Caco-2 (cell line): Measurements from ENCODE around the gene PCDHGA8. TPM values are rescaled to one million over a fixed set of nuclear protein-coding genes. Genes with fewer than 3 reads are reported as not detected.
A peak's percentile ranks its signal among the peaks of the same experiment; 100 is the strongest.
"Not testable (repeated sequence)": the region's sequence is repeated elsewhere in the genome, so short reads cannot be mapped to it uniquely, and the experiment has no call there.

Experiments used
- BruUV-seq: library from RNA; stranded (reverse); fragments of 400-500 nt; replicated peaks from 2 replicates; lab custom pipeline; 2021; lab: Mats Ljungman, UMichigan
- CTCF ChIA-PET: fragments of 300-600 bp; sonication (Branson Sonifier 250); formaldehyde crosslinking; loops from one replicate; lab custom pipeline; 2022; ENCODE audit warnings: antibody characterized with exemption; lab: Charles Lee
- POLR2A ChIA-PET: fragments of 300-600 bp; sonication (Branson Sonifier 250); formaldehyde crosslinking; loops from one replicate; lab custom pipeline; 2022; ENCODE audit warnings: antibody characterized with exemption; lab: Charles Lee
- DNase-seq, 2 experiments: peaks; one replicate each; pipeline versions ENCODE4 v3.0.0 to v3.0.0-alpha.2; 2020 to 2022
- H3K27me3 ChIP-seq: replicated peaks from 2 replicates; pipeline ENCODE4 v1.6.0; 2011; ENCODE audit warnings: low read length; ENCODE audit not compliant: control insufficient read depth, insufficient read depth
- H3K36me3 ChIP-seq: 2 replicates; pipeline ENCODE4 v1.5.1; 2011; ENCODE audit warnings: low read length; ENCODE audit not compliant: control insufficient read depth, insufficient read depth
- H3K4me1 ChIP-seq: fragments of 250-450 bp; sonication (Bioruptor Pico); 2 replicates; pipeline ENCODE4 v1.5.1; 2020; ENCODE audit warnings: mild to moderate bottlenecking
- H3K4me3 ChIP-seq: 2 replicates; pipeline ENCODE4 v1.5.1; 2011; ENCODE audit warnings: low read depth, mild to moderate bottlenecking, control low read depth, low read length
- H3K9me3 ChIP-seq: fragments of 250-450 bp; sonication (Bioruptor Pico); 2 replicates; pipeline ENCODE4 v1.5.1; 2020; ENCODE audit warnings: mild to moderate bottlenecking, moderate library complexity
- H3K27ac Mint-ChIP-seq: one replicate; pipeline ENCODE4 v1.8.0; 2022; ENCODE audit warnings: mixed read lengths; ENCODE audit not compliant: unreplicated experiment
- H3K27me3 Mint-ChIP-seq: one replicate; pipeline ENCODE4 v1.8.0; 2022; ENCODE audit warnings: mixed read lengths; ENCODE audit not compliant: insufficient read depth, unreplicated experiment
- H3K36me3 Mint-ChIP-seq: one replicate; pipeline ENCODE4 v1.8.0; 2022; ENCODE audit warnings: mild to moderate bottlenecking, mixed read lengths; ENCODE audit not compliant: insufficient read depth, unreplicated experiment
- H3K4me1 Mint-ChIP-seq: one replicate; pipeline ENCODE4 v1.8.0; 2022; ENCODE audit warnings: low read depth, mixed read lengths; ENCODE audit not compliant: unreplicated experiment
- H3K4me3 Mint-ChIP-seq: one replicate; pipeline ENCODE4 v1.8.0; 2022; ENCODE audit warnings: mild to moderate bottlenecking, moderate library complexity, mixed read lengths; ENCODE audit not compliant: unreplicated experiment
- H3K9me3 Mint-ChIP-seq: one replicate; pipeline ENCODE4 v1.8.0; 2022; ENCODE audit warnings: mixed read lengths; ENCODE audit not compliant: unreplicated experiment
- CTCF ChIP-seq, 2 experiments: fragments of 200-600 bp in 1 of 2; IDR thresholded peaks; 1 replicate in 1 of 2; 2 replicates in 1 of 2; pipeline versions ENCODE4 v1.5.1 to v1.8.0; 2011 to 2022; ENCODE audit warnings: antibody characterized with exemption in 1 of 2, control low read depth in 1 of 2, inconsistent platforms in 1 of 2, low read depth in 1 of 2, low read length in 1 of 2, mild to moderate bottlenecking in 1 of 2, moderate library complexity in 1 of 2; ENCODE audit not compliant: insufficient read depth in 1 of 2, severe bottlenecking in 1 of 2, unreplicated experiment in 1 of 2
- intact Hi-C: fragments of 100-400 bp; cut with micrococcal nuclease; formaldehyde crosslinking; loops from one replicate; pipeline ENCODE4 v1.10.0; 2022; ENCODE audit not compliant: unreplicated experiment
- total RNA-seq: library from RNA; stranded (reverse); gene quantifications from 2 replicates; pipeline ENCODE4 v1.2.3, GENCODE V29; 2022

PCDHGA8 gene
- total RNA-seq, 1 experiment from 2014 or later = 0.18 TPM

- H3K9me3 Mint-ChIP-seq = peaks cover 11% of the 10 kb centered on the region
- not testable (repeated sequence) for H3K4me1 ChIP-seq, BruUV-seq, H3K36me3 Mint-ChIP-seq, H3K36me3 ChIP-seq, H3K27me3 Mint-ChIP-seq, H3K27ac Mint-ChIP-seq, H3K27me3 ChIP-seq, H3K4me1 Mint-ChIP-seq
- POLR2A ChIA-PET = interaction anchor here (1.3 kb wide), 1 partner anchor 167 kb away, joined by 3 read pairs; no protein-coding TSS in a partner anchor
- CTCF ChIA-PET = interaction anchor here (0.6 to 2.1 kb wide), 10 partner anchors 9 to 175 kb away, joined by 3 to 17 read pairs (median 5); partner anchors contain the start of genes PCDHB14, PCDHGB1 and PCDHGB3
- DNase-seq = peak; percentile 60 to 70
- Histone ChIP-seq H3K9me3 (peaks cover 17% of the 10 kb centered on the region), H3K4me3 (peak within 1 kb of the TSS; percentile 47)
- TF ChIP-seq CTCF (IDR thresholded peaks at IDR 0.05; ENCODE audit: insufficient read depth in 1 of 2, low read depth in 1 of 2, low read length in 1 of 2, severe bottlenecking in 1 of 2, unreplicated experiment in 1 of 2) = peak; percentile 58 to 66
- intact Hi-C loops = loop anchor here (1.0 kb wide), 1 partner anchor 159 kb away; no protein-coding TSS in a partner anchor
- H3K4me3 Mint-ChIP-seq = peak within 1 kb of the TSS; percentile 69
These were observed 5.5 kb downstream of the PCDHGA8 start, which contains the start of gene PCDHGB5 for GRCh38 chr5:141397756-141398551. TSS of gene PCDHGB5 (plus strand) at chr5:141397947. CDS start at chr5:141398128, 181 bp downstream.

- no peaks in the 10 kb centered on the region for H3K36me3 ChIP-seq
- no peaks in the 10 kb centered on the region for H3K27me3 ChIP-seq
- Mint-ChIP-seq H3K9me3 (peaks cover 11% of the 10 kb centered on the region), H3K4me3 (peak overlapping the region; percentile 28), H3K27me3 (no peaks in the 10 kb centered on the region), H3K36me3 (peaks cover 14% of the 10 kb centered on the region), H3K4me1 (no peaks in the 10 kb centered on the region), H3K27ac (no peak overlapping the region)
- no peak overlapping the region for H3K4me3 ChIP-seq
- TF ChIP-seq CTCF (IDR thresholded peaks at IDR 0.05; ENCODE audit: insufficient read depth in 1 of 2, low read depth in 1 of 2, low read length in 1 of 2, severe bottlenecking in 1 of 2, unreplicated experiment in 1 of 2) = no peak
- intact Hi-C loops = no loop called here
- peaks cover 17% of the 10 kb centered on the region for H3K9me3 ChIP-seq
- CTCF ChIA-PET = interaction anchor here (0.6 to 2.1 kb wide), 3 partner anchors 126 to 165 kb away, joined by 4 to 9 read pairs (median 6); no protein-coding TSS in a partner anchor
- TSS peak; percentile 45 for BruUV-seq
- no peak for DNase-seq
- no peaks in the 10 kb centered on the region for H3K4me1 ChIP-seq
- POLR2A ChIA-PET = no interaction called here
These were observed 6.2 kb downstream of the PCDHGA8 start for GRCh38 chr5:141398608-141399007.

- intact Hi-C loops = no loop called here
- H3K4me3 ChIP-seq = no peak overlapping the region
- POLR2A ChIA-PET = no interaction called here
- no peaks in the 10 kb centered on the region for H3K36me3 ChIP-seq
- H3K27ac Mint-ChIP-seq = no peak overlapping the region
- no peaks in the 10 kb centered on the region for H3K4me1 ChIP-seq
- no peak for TF ChIP-seq CTCF (IDR thresholded peaks at IDR 0.05; ENCODE audit: insufficient read depth in 1 of 2, low read depth in 1 of 2, low read length in 1 of 2, severe bottlenecking in 1 of 2, unreplicated experiment in 1 of 2)
- BruUV-seq = no TSS peak
- peak overlapping the region; percentile 51 for H3K4me3 Mint-ChIP-seq
- peaks cover 11% of the 10 kb centered on the region for H3K9me3 Mint-ChIP-seq
- no peak for DNase-seq
- no peaks in the 10 kb centered on the region for H3K4me1 Mint-ChIP-seq
- no peaks in the 10 kb centered on the region for H3K27me3 Mint-ChIP-seq
- no peaks in the 10 kb centered on the region for H3K27me3 ChIP-seq
- peaks cover 17% of the 10 kb centered on the region for H3K36me3 Mint-ChIP-seq
- CTCF ChIA-PET = interaction anchor here (0.9 kb wide), 1 partner anchor 164 kb away, joined by 4 read pairs; no protein-coding TSS in a partner anchor
- H3K9me3 ChIP-seq = peaks cover 17% of the 10 kb centered on the region
These were observed 7.3 kb downstream of the PCDHGA8 start for GRCh38 chr5:141399555-141400258.
